HG02943 (cell line): ENCODE results near the gene TMEM141.
"Not testable (repeated sequence)": the region's sequence is repeated elsewhere in the genome, so short reads cannot be mapped to it uniquely, and the experiment has no call there.

Experiments used
- ATAC-seq: cut with Tn5 transposase; IDR thresholded peaks from one replicate; pipeline ENCODE4 v1.9.1; 2021; ENCODE audit warnings: mild to moderate bottlenecking, low read depth, moderate library complexity; ENCODE audit not compliant: unreplicated experiment

Gene TMEM141

DNA sequence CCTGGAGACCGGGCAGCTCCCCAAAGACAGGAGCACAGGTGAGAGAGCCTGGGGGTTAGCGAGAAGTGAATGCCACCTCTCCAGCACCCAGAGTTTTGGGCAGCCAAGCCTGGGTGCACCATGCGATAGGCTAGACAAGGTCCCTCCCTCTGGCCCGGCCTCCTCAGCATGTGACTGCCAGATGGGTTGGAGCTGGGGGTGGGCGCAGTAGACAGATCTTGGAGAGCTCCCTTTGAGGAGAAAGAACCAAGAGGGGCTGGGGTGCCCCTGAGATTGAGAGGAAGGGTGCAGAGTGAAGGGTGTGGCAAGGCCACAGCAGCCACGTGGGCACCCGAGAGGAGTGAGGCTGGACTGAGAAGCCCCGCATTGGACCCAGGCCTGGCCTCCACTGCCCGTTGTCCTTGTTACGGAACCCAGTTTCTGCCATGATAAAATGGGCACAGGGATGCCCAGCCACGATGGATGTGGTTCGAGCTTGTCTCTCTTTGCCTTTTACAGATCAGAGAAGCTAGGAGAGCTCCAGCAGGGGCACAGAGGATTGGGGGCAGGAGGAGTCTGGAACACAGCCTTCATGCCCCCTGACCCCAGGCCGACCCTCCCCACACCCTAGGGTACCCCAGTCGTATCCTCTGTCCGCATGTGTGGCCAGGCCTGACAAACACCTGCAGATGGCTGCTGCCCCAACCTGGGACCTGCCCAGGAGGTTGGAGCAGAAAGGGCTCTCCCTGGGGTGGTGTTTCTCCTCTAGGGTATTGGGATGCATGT is 1.4 kb downstream of the TMEM141 start:
- no peak for ATAC-seq

DNA sequence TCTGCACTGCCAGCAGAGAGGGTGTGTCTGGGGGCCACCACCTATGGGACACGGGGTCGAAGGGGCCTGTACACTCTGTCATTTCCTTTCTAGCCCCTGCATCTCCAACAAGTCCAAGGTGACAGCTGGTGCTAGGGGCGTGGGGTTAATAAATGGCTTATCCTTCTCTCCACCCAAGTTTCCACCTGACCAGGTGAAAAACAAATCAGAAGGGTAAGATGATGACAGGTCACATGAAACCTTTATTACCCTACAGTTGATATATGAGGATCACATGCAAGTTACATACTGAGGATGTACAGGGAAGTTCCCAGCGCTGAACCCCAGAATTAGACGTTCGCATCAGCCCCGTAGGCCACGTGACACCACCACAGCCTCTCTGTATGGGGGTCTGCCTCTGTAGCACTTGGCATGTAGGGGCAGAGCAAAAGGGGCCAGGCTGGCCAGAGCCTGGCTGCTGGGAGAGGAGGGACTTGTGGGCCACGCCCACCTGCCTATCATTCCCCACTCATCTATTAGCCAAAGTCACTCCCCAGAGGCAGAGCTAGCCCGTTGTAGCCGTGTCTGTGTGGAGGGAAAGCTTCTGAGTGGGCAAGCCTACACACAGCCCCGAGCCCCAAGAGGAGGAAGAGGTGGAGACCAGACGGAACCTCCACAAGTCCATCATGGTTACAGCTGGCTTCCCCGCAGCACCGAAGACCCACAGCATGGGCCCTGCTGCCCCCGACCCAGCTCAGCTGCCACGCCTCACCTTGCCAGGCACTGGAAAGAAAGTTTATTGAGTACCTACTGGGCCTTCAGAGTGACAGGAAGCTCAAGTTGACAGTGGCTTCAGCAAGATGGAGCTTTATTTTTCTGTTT is 2.2 kb downstream of the TMEM141 start:
- no peak for ATAC-seq

DNA sequence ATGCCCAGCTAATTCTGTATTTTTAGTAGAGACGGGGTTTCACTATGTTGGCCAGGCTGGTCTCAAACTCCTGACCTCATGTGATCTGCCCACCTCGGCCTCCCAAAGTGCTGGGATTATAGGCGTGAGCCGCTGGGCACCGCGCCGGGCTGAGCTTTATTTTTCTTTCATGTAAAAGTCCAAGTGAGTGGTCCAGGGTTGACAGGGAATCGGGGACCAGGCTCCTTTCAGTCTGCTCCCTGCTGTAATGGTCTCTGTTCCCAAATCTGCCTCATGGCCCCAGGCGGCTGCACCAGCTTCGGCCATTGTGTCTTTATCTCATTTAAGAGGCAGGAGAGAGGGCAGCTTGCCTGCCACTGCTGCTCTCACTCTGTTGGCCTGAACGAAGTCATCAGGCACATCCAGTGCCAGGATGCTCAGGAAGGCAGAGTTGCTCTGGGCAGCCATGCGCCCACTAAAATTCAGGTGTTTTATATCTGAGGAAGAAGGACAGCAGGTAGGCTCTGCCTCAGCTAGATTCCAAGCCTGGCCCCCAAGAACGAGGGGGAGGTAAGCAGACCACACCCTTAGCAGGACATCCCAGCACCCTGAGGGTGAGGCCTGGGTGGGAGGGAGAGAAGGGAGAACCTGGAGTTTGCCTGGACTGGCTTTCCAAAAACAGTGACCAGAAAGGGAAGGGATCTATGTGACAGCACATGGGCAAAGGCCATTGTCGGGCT is 3.3 kb downstream of the TMEM141 start:
- ATAC-seq, result no peak

- no peak for ATAC-seq
Observed at GRCh38 chr9:136795000-136795348, 3.8 kb downstream of the TMEM141 start.

GRCh38 chr9:136796238-136796774 is 5.2 kb downstream of the TMEM141 start, which contains the start of gene CCDC183:
CCDC183 (plus strand) TSS chr9:136796338; CDS start chr9:136796398, 60 bp downstream.
- ATAC-seq, result no peak

- not testable (repeated sequence) for ATAC-seq
Observed at GRCh38 chr9:136796775-136797347, 5.7 kb downstream of the TMEM141 start.

DNA sequence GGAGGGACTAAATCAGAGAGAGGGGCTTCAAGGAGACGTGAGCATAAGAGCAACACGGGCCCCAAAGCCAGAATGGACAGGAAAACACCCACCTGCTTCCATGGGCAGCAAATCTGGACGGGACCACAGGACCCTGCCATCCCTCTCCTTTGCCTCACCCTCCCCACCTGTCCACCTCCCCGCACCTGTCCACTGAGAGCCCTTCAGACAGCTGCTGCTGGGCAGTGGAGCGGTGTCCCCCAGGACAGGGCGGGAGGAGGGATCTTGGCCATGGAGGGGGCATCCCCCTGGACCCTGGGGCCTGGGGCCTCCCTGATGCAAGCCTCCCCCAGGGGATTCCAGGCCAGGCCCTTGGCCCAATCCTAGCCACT is 7.5 kb downstream of the TMEM141 start:
- ATAC-seq, result no peak

DNA sequence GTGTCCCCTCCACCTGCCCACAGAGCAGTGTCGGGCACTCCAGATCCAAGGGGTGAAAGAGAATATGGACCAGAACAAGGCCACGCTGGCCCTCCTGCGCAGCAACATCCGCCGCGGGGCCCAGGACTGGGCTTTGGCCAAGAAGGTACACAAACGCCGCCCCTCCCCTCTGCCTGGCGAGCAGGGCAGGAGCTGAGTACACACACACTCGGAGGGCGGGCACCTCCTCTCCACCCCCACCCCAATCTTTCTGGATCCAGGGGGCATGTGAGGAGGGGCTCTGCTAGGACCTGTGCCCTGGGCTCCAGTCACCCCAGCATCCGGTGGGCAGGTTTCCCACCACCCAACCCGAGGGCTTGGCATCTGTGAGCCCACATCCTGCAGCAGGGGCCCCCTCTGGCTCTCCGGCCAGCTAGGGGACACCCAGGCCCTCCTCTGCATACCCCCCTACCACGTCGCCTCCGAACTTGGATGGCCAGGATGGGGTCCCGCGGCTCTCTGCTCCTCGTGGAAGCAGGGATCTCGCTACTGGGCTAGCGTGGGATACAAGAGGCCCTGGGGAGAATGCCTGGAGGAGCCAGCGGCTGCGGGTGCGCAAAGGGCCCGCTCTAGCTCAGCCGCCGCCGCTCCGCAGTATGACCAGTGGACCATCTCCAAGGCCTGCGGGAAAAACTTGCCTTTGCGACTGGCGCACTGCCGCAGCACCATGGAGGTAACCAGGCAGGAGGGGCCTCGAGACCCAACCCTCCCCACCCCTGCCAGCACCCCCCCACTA is 8.1 kb downstream of the TMEM141 start:
- ATAC-seq, result no peak

DNA sequence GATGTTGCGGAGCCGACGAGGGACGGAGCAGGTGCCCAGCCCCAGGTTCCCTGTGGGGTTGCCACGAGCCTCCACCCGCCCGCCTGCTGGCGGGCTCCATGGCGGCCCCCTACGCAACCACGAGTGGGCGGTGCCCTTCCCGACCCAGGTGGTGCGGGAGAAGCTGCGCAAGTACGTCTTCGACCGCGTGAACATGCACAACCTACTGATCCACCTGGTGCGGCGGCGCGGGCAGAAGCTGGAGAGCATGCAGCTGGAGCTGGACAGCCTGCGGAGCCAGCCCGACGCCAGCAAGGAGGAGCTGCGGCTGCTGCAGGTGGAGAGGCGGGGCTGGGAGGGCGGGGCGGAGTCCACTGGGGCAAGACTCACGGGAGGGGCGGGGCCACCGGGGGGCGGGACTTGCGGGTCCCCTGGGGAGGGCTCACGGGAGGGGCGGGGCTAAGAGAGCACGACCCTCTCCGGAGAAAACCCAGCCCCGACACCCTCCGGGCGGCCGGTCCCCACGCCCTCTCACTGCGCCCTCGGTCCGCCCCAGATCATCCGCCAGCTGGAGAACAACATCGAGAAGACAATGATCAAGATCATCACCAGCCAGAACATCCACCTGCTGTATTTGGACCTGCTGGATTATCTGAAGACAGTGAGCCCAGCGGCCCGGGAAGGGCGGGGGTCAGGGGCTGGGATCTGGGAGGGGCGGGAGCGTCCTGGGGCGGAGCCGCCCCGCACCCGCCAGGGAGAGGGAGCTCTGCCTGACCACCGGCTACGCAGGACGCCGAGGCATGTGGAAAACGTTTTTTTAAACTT is 8.9 kb downstream of the TMEM141 start:
- no peak for ATAC-seq

DNA sequence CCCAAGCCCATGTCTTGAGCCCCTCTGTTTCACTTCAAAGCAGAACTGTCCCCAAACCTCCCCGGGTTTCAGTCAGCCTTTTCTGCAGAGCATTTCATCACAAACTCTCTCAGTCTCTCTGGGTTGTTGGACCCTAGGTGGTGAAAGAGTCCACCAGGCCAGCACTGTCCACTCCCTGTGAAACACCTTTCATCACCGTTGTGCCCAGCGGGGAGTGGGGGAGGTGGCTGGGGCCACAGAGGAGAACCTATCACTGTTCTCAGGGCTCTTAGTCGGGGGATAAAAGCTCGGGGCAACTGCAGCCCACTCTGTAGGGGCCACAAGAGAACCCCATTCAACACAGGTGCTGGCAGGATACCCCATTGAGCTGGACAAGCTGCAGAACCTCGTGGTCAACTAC is 11.2 kb downstream of the TMEM141 start:
- ATAC-seq, result no peak

DNA sequence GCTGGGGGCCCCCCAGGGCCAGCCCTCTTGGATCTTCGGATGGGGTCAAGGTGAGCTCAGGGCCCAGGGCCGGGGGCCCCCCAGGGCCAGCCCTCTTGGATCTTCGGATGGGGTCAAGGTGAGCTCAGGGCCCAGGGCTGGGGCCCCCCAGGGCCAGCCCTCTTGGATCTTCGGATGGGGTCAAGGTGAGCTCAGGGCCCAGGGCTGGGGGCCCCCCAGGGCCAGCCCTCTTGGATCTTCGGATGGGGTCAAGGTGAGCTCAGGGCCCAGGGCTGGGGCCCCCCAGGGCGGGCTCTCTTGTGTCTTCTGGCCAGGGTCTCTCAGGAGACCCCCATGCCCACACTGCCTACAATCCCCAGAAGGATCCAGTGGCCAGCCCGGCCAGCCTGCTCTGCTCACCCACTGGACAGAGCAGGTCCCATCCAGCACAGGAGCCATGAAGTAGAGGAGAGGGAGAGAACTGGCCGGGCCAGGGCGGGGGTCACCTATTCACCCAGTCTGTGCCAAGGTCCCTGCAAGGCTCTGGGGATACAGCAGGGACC is 11.9 kb downstream of the TMEM141 start:
- not testable (repeated sequence) for ATAC-seq

- ATAC-seq, result no peak
Observed at GRCh38 chr9:136803551-136804508, 12.7 kb downstream of the TMEM141 start.

DNA sequence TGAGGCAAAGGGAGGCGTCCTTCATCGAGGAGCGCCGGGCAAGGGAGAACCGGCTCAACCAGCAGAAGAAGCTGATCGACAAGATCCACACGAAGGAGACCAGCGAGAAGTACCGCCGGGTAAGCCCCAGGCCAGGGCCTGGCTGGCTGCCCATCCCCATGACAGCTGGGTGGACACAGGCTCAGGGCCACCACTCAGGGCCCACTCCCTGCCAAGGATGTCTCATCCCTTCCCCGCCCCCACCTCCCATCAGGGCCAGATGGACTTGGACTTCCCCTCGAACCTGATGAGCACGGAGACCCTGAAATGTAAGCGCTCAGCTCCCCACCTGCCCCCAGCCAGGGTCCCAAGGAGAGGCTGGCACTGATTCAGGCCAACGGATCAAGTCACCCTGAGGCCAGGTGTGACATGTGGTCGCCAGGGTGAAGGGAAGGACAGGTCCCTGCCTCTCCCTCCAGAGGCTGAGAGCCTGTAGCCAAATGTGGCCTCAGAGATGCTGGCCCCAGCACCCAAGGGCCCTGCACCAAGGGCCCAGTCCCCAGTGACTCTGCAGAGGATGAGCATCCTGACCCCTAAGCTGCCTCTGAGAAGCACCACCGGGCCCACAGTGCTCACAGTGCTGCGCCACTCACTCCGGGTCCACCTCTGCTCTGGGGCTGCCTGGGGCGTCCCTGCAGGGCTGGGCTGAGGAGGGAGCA is 13.5 kb downstream of the TMEM141 start:
- ATAC-seq, result no peak

DNA sequence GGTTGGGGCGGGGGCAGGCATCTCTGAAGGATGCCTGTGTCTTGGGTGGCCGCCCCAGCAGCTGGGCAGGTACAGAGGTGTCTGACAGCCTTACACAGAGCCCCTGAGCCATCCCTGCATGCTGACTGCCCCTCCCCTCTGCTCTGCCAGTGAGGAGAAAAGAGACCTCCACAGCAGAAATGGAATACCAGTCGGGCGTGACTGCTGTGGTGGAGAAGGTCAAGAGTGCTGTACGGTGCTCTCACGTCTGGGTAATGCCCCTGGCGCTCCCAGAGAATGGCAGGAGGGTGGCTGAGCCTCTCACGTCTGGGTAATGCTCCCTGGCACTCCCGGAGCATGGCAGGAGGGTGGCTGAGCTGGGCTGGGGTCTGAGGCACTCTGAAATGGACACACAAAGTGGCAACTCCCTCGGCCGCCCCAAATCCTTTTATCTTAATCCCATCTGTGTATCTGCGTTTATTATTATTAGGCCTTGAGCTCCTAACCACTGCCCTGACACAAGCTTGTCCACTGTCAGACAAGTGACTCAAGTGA is 14.1 kb downstream of the TMEM141 start:
- ATAC-seq, result no peak

DNA sequence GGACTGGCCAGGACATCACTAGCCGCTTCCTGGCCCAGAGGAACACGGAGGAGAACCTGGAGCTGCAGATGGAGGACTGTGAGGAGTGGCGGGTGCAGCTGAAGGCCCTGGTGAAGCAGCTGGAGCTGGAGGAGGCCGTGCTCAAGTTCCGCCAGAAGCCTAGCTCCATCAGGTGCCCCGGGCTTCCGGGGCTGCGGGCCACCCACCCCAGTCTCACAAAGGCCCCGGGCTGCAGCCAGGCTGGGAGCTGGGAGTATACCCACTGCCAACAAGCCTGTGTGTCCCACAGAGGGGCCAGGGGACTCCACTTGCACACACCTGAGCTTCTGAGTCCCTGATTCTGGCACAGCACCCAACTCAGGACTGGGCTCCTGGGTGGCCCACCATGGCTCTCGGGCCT is 14.9 kb downstream of the TMEM141 start:
- ATAC-seq, result no peak

DNA sequence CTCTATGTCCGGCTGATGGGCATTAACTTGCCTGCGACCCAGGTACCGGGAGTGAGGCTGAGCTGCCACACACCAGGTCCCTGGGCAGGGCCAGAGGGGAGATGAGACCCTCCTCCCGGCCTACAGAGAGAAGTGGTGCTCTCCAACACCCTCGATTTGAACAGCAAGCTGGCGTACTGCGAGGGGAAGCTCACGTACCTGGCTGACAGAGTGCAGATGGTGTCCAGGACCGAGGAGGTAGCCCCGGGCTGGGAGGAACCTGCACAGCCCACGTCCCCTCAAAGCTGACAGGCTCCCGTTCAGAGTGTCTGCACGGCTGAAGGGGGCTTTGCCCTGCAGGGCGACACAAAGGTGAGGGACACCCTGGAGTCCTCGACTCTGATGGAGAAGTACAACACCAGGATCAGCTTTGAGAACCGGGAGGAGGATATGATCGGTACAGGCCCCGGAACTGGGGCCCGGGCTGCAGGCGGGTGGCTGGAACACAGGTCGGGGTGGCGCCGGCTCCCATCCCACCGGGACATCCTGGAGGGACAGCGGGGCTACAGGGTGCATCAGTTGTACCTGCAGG is 15.6 kb downstream of the TMEM141 start:
- ATAC-seq, result no peak
